IPS-20b (cell line): ENCODE data around the gene CCDC146.

Experiments
- H3K27ac ChIP-seq: one replicate; pipeline ENCODE4 v1.5.1; 2013; ENCODE audit warnings: low read length
- H3K27me3 ChIP-seq: 2 replicates; pipeline ENCODE4 v1.6.1; 2013; ENCODE audit warnings: mild to moderate bottlenecking, low read length, inconsistent platforms; ENCODE audit not compliant: insufficient read depth
- H3K36me3 ChIP-seq: 2 replicates; pipeline ENCODE4 v1.6.1; 2013; ENCODE audit warnings: low read depth, mild to moderate bottlenecking, inconsistent platforms, low read length, moderate library complexity; ENCODE audit not compliant: insufficient read depth
- H3K4me1 ChIP-seq: 2 replicates; pipeline ENCODE4 v1.6.1; 2013; ENCODE audit warnings: mild to moderate bottlenecking, control low read depth, inconsistent platforms, low read length, moderate library complexity; ENCODE audit not compliant: insufficient read depth
- H3K4me3 ChIP-seq: 2 replicates; pipeline ENCODE4 v1.5.1; 2013; ENCODE audit warnings: mild to moderate bottlenecking, low read length, inconsistent platforms
- H3K9ac ChIP-seq: 2 replicates; pipeline ENCODE4 v1.6.1; 2013; ENCODE audit warnings: low read depth, mild to moderate bottlenecking, inconsistent platforms, low read length, moderate library complexity
- H3K9me3 ChIP-seq: 2 replicates; pipeline ENCODE4 v1.6.1; 2013; ENCODE audit warnings: mild to moderate bottlenecking, low read depth, low read length, inconsistent platforms; ENCODE audit not compliant: insufficient read depth

CCDC146 gene

GRCh38 chr7:77313876-77314480 is 191.6 kb downstream of the CCDC146 start:
- Histone ChIP-seq H3K9me3 (no peaks in the 10 kb centered on the region), H3K36me3 (no peaks in the 10 kb centered on the region), H3K27ac (no peak overlapping the region), H3K4me3 (no peak overlapping the region), H3K4me1 (peaks cover 9% of the 10 kb centered on the region; the same call in 1 of the 2 replicates), H3K9ac (no peak overlapping the region), H3K27me3 (no peaks in the 10 kb centered on the region)

GRCh38 chr7:77315182-77315591 is 192.8 kb downstream of the CCDC146 start:
- Histone ChIP-seq H3K9ac (no peak overlapping the region), H3K4me3 (no peak overlapping the region), H3K27me3 (no peaks in the 10 kb centered on the region), H3K36me3 (no peaks in the 10 kb centered on the region), H3K9me3 (no peaks in the 10 kb centered on the region), H3K4me1 (no peaks in the 10 kb centered on the region), H3K27ac (no peak overlapping the region)

- Histone ChIP-seq H3K27ac (no peak overlapping the region), H3K36me3 (no peaks in the 10 kb centered on the region), H3K9ac (no peak overlapping the region)
Observed at GRCh38 chr7:77316219-77316978, 194.0 kb downstream of the CCDC146 start.

GRCh38 chr7:77318019-77318418 is 195.6 kb downstream of the CCDC146 start:
- no peak overlapping the region for H3K27ac ChIP-seq
- no peaks in the 10 kb centered on the region for H3K9me3 ChIP-seq
- H3K4me3 ChIP-seq: no peak overlapping the region
- no peak overlapping the region for H3K9ac ChIP-seq
- H3K4me1 ChIP-seq: no peaks in the 10 kb centered on the region
- no peaks in the 10 kb centered on the region for H3K36me3 ChIP-seq
- H3K27me3 ChIP-seq: no peaks in the 10 kb centered on the region

More at GRCh38 chr7:77316219-77316978, 194.0 kb downstream of the CCDC146 start:
- Histone ChIP-seq H3K4me1 (no peaks in the 10 kb centered on the region), H3K9me3 (no peaks in the 10 kb centered on the region), H3K4me3 (no peak overlapping the region), H3K27me3 (no peaks in the 10 kb centered on the region)

- H3K27me3 ChIP-seq: no peaks in the 10 kb centered on the region
- H3K9ac ChIP-seq: no peak overlapping the region
- no peaks in the 10 kb centered on the region for H3K9me3 ChIP-seq
- H3K27ac ChIP-seq: no peak overlapping the region
- H3K4me1 ChIP-seq: no peaks in the 10 kb centered on the region
- no peaks in the 10 kb centered on the region for H3K36me3 ChIP-seq
- H3K4me3 ChIP-seq: no peak overlapping the region
Observed at GRCh38 chr7:77320137-77320536, 197.7 kb downstream of the CCDC146 start.

- Histone ChIP-seq H3K4me3 (no peak overlapping the region), H3K27me3 (no peaks in the 10 kb centered on the region), H3K4me1 (no peaks in the 10 kb centered on the region), H3K9me3 (no peaks in the 10 kb centered on the region), H3K27ac (no peak overlapping the region), H3K9ac (no peak overlapping the region), H3K36me3 (no peaks in the 10 kb centered on the region)
Observed at GRCh38 chr7:77320714-77321113, 198.3 kb downstream of the CCDC146 start.

GRCh38 chr7:77321300-77321699 is 198.9 kb downstream of the CCDC146 start:
- Histone ChIP-seq H3K36me3 (no peaks in the 10 kb centered on the region), H3K9ac (no peak overlapping the region), H3K27me3 (no peaks in the 10 kb centered on the region), H3K4me3 (no peak overlapping the region), H3K27ac (no peak overlapping the region), H3K9me3 (no peaks in the 10 kb centered on the region), H3K4me1 (no peaks in the 10 kb centered on the region)

GRCh38 chr7:77326131-77326530 is 203.7 kb downstream of the CCDC146 start:
- Histone ChIP-seq H3K4me1 (no peaks in the 10 kb centered on the region), H3K9me3 (no peaks in the 10 kb centered on the region), H3K27me3 (no peaks in the 10 kb centered on the region), H3K36me3 (no peaks in the 10 kb centered on the region), H3K4me3 (no peak overlapping the region), H3K27ac (no peak overlapping the region), H3K9ac (no peak overlapping the region)

GRCh38 chr7:77327067-77327931 is 204.9 kb downstream of the CCDC146 start:
- no peak overlapping the region for H3K9ac ChIP-seq

GRCh38 chr7:77327932-77328628 is 205.7 kb downstream of the CCDC146 start:
- no peak overlapping the region for H3K27ac ChIP-seq
- no peaks in the 10 kb centered on the region for H3K36me3 ChIP-seq
- H3K27me3 ChIP-seq: no peaks in the 10 kb centered on the region
- H3K9me3 ChIP-seq: no peaks in the 10 kb centered on the region
- no peak overlapping the region for H3K4me3 ChIP-seq
- no peak overlapping the region for H3K9ac ChIP-seq
- no peaks in the 10 kb centered on the region for H3K4me1 ChIP-seq

More at GRCh38 chr7:77327067-77327931, 204.9 kb downstream of the CCDC146 start:
- H3K36me3 ChIP-seq: no peaks in the 10 kb centered on the region
- no peaks in the 10 kb centered on the region for H3K4me1 ChIP-seq
- no peaks in the 10 kb centered on the region for H3K9me3 ChIP-seq
- no peak overlapping the region for H3K4me3 ChIP-seq
- H3K27me3 ChIP-seq: no peaks in the 10 kb centered on the region
- H3K27ac ChIP-seq: no peak overlapping the region

GRCh38 chr7:77328669-77329068 is 206.3 kb downstream of the CCDC146 start:
- no peak overlapping the region for H3K27ac ChIP-seq
- H3K4me1 ChIP-seq: no peaks in the 10 kb centered on the region
- no peaks in the 10 kb centered on the region for H3K36me3 ChIP-seq
- H3K9me3 ChIP-seq: no peaks in the 10 kb centered on the region
- no peak overlapping the region for H3K4me3 ChIP-seq
- no peaks in the 10 kb centered on the region for H3K27me3 ChIP-seq
- H3K9ac ChIP-seq: no peak overlapping the region
